K562 (cell line): Measurements from ENCODE around the gene SLC25A21. TPM values are rescaled to one million over a fixed set of nuclear protein-coding genes. Genes with fewer than 3 reads are reported as not detected.

Experiments used
- AFF4 ChIP-seq: sonication (generic); formaldehyde crosslinking; IDR thresholded peaks from 2 replicates; pipeline ENCODE4 v1.8.0; 2023; ENCODE audit warnings: mild to moderate bottlenecking, missing genetic modification reagents
- ATF7 ChIP-seq: fragments of 450-650 bp; IDR thresholded peaks from 2 replicates; pipeline ENCODE4 v1.7.1; 2014; ENCODE audit warnings: mild to moderate bottlenecking, moderate library complexity
- CC2D1A ChIP-seq: fragments of 450-650 bp; IDR thresholded peaks from 2 replicates; pipeline ENCODE4 v1.6.1; 2017; ENCODE audit warnings: mild to moderate bottlenecking
- CTBP1 ChIP-seq: fragments of 450-650 bp; IDR thresholded peaks from 2 replicates; pipeline ENCODE4 v1.6.1; 2016; ENCODE audit warnings: borderline replicate concordance
- HINFP ChIP-seq: fragments of 450-650 bp; conservative IDR thresholded peaks from 2 replicates; pipeline ENCODE4 v1.6.1; 2016; ENCODE audit warnings: missing genetic modification characterization, low read depth, mild to moderate bottlenecking, control low read depth, missing compliant biosample characterization
- HIVEP1 ChIP-seq: fragments of 250-450 bp; sonication (Bioruptor Pico); IDR thresholded peaks from 2 replicates; pipeline ENCODE4 v1.4.0; 2020; ENCODE audit warnings: mild to moderate bottlenecking
- HMBOX1 ChIP-seq: sonication (generic); IDR thresholded peaks from 2 replicates; pipeline ENCODE4 v1.6.1; 2016
- NCOR1 ChIP-seq: fragments of 450-650 bp; IDR thresholded peaks from 2 replicates; pipeline ENCODE4 v1.6.1; 2016; ENCODE audit warnings: mild to moderate bottlenecking, moderate library complexity
- NFIC ChIP-seq: fragments of 450-650 bp; IDR thresholded peaks from 2 replicates; pipeline ENCODE4 v1.6.1; 2017; ENCODE audit warnings: mild to moderate bottlenecking, inconsistent platforms
- NRF1 ChIP-seq, 2 experiments: fragments of 450-650 bp; IDR thresholded peaks in 1 of 2; conservative IDR thresholded peaks in 1 of 2; 2 replicates each; pipeline ENCODE4 v1.6.1; 2014; ENCODE audit warnings: mild to moderate bottlenecking in 2 of 2
- POLR2H ChIP-seq: IDR thresholded peaks from 2 replicates; pipeline ENCODE4 v1.6.1; 2016; ENCODE audit warnings: missing genetic modification characterization, low read depth, mild to moderate bottlenecking, control low read depth, missing compliant biosample characterization, moderate library complexity
- PURB ChIP-seq: sonication (generic); formaldehyde crosslinking; IDR thresholded peaks from 2 replicates; pipeline ENCODE4 v1.9.0; 2021; ENCODE audit warnings: low read depth, mild to moderate bottlenecking, missing genetic modification reagents
- RFX1 ChIP-seq: fragments of 450-650 bp; IDR thresholded peaks from 2 replicates; pipeline ENCODE4 v1.6.1; 2016; ENCODE audit warnings: mild to moderate bottlenecking, moderate library complexity
- SPI1 ChIP-seq: IDR thresholded peaks from 2 replicates; pipeline ENCODE4 v1.6.1; 2011; ENCODE audit warnings: low read depth, low read length, control low read depth, borderline replicate concordance
- SREBF1 ChIP-seq: fragments of 150-350 bp; IDR thresholded peaks from 2 replicates; pipeline ENCODE4 v1.6.1; 2014; ENCODE audit warnings: antibody characterized with exemption, low read depth, low read length, borderline replicate concordance
- SUPT5H ChIP-seq: fragments of 450-650 bp; IDR thresholded peaks from 2 replicates; pipeline ENCODE4 v1.6.1; 2016
- TCF7 ChIP-seq: sonication (generic); IDR thresholded peaks from 2 replicates; pipeline ENCODE4 v1.6.1; 2016; ENCODE audit warnings: antibody characterized with exemption, borderline replicate concordance
- ZKSCAN1 ChIP-seq: fragments of 150-350 bp; IDR thresholded peaks from 2 replicates; pipeline ENCODE4 v1.6.1; 2016; ENCODE audit warnings: low read depth, low read length
- ZNF280A ChIP-seq: fragments of 450-650 bp; IDR thresholded peaks from 2 replicates; pipeline ENCODE4 v1.6.1; 2018; ENCODE audit warnings: mild to moderate bottlenecking, low read depth; ENCODE audit not compliant: partially characterized antibody
- ZNF354B ChIP-seq: fragments of 250-450 bp; sonication (Bioruptor Pico); IDR thresholded peaks from 2 replicates; pipeline ENCODE4 v1.4.0; 2020
- polyA plus RNA-seq, 8 experiments: library from polyadenylated mRNA; depleted of rRNA in 4 of 8; stranded (reverse) in 5 of 8; unstranded in 3 of 8; fragments of >200 nt; fragmentation: Nextera tagmentation in 2 of 8; fragmentation: Illumina TruSeq in 1 of 8; extraction: Ambion mirVana in 2 of 8; extraction: Trizol in 1 of 8; gene quantifications; 2 replicates each; pipeline versions ENCODE4 v1.2.1 to v1.2.3, GENCODE V29; 2011 to 2014; ENCODE audit warnings: inconsistent platforms in 1 of 8, missing spikeins in 1 of 8
- total RNA-seq, 7 experiments: library from RNA; depleted of rRNA in 6 of 7; stranded (reverse); fragments of >200 nt in 6 of 7; fragmentation: Illumina TruSeq in 2 of 7; extraction: Trizol in 2 of 7; gene quantifications; 2 replicates each; pipeline versions ENCODE4 v1.2.1 to v1.2.3, GENCODE V29; 2011 to 2021; ENCODE audit warnings: low replicate concordance in 1 of 7

The SLC25A21 gene
- total and polyA plus RNA-seq, 9 of the 15 experiments (the other 6 are each of a cell fraction or from before 2014, with no cell fraction given): 15.2 to 46.7 (median 28.7) TPM

- TF ChIP-seq NFIC (peak; percentile 29; the same call in 1 of the 2 replicates), PURB (no peak), ZKSCAN1 (no peak), HMBOX1 (peak; percentile 19; the same call in 1 of the 2 replicates), ATF7 (peak; percentile 25; the same call in 1 of the 2 replicates), NRF1 (conservative IDR thresholded peaks at IDR 0.05 in 1 of 2, IDR thresholded peaks at IDR 0.05 in 1 of 2) (peak; percentile 42 to 48), POLR2H (tag) (peak; percentile 57), TCF7 (no peak), HINFP (tag) (peak; percentile 57; the same call in 1 of the 2 replicates), RFX1 (no peak), SREBF1 (no peak), HIVEP1 (CRISPR knock-in tag) (no peak), CTBP1 (no peak), ZNF280A (no peak), AFF4 (CRISPR knock-in tag) (0 out of 2 replicates have a peak, but pooled peaks have one; percentile 65), SPI1 (peak; percentile 66), SUPT5H (peak; percentile 80), ZNF354B (CRISPR knock-in tag) (no peak), NCOR1 (peak; percentile 48; the same call in 1 of the 2 replicates), CC2D1A (0 out of 2 replicates have a peak, but pooled peaks have one; percentile 21)
Observed at GRCh38 chr14:37172024-37172869, at the start of gene SLC25A21 (continued).
